GM19099 (cell line): Measurements from ENCODE around the gene GPC1.

ENCODE experiments used
- POLR2A ChIP-seq: IDR thresholded peaks from 3 replicates; pipeline ENCODE4 v1.6.1; 2011; ENCODE audit warnings: low read depth; ENCODE audit not compliant: insufficient read length; ENCODE audit errors: extremely low read depth

The GPC1 gene

DNA sequence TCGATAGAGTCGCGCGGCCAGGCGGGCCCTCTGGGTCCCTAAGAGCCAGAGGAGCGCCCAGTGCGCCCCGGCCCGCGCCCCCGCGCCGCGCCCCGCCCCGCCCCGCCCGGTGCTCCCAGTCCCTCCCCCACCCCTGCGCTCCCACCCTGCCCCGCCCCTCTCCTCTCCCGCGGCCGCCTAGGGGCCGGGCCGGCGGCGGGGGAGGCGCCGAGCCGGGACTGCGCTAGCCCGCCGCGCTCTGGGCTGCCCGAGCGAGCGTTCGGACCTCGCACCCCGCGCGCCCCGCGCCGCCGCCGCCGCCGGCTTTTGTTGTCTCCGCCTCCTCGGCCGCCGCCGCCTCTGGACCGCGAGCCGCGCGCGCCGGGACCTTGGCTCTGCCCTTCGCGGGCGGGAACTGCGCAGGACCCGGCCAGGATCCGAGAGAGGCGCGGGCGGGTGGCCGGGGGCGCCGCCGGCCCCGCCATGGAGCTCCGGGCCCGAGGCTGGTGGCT is at the start of gene GPC1:
Gene GPC1 (plus strand): TSS at position 207 of the 491 bp plus-strand sequence. CDS start 256 bp downstream, at position 463.
- TF ChIP-seq POLR2A, result no peak

GRCh38 chr2:240386326-240386725 is 49.1 kb upstream of the GPC1 start:
- no peak for TF ChIP-seq POLR2A

DNA sequence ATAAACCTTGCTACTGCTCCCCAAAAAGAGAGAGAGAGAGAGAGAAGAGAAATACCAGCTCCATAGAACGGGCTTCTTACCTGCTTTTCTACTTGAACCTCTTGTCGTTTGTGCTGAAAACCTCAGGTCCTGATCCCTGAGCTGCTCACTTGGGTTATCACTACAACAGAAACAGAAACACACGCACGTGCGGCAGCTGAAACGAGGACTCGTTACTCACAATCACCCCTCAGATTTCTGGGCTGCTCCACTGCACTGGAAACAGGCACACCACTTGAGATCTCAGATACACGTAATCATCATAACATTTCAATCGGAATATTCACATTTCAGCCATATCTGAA is 48.2 kb upstream of the GPC1 start:
- TF ChIP-seq POLR2A, result no peak

DNA sequence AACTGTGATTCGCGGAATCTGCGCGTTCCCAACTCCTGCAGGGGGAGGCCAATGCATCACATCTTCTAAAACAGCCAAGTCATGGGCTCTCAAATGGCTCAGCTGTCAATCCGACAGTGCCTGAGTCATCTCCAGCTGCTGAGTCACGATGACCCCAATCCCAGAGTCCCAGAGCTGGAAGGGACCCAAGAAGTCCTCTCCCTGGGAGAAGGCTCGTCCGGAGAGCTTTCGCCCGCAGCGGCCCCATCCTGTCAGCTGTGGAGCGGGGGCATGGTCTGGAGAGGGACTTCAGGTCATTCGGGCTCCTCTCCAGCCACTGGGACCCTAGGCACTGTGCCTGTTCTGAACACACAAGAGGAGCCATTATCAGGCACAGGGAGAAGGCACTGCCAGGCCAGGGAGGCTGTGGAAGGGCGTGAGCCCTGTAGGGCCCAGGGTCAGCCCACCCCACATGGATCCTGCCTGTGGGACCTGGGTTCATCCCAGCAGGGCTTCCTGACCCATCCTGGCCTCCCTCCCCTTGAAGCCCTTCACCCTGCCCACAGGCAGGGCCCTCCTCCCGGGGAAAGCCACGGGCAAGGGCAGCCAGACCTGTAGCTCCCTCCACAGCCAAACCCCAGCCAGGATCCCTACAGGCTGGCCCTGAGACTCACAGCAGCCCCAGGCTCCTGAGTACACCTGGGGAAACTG is 47.6 kb upstream of the GPC1 start:
- no peak for TF ChIP-seq POLR2A

GRCh38 chr2:240388471-240389301 is 46.8 kb upstream of the GPC1 start:
- no peak for TF ChIP-seq POLR2A

DNA sequence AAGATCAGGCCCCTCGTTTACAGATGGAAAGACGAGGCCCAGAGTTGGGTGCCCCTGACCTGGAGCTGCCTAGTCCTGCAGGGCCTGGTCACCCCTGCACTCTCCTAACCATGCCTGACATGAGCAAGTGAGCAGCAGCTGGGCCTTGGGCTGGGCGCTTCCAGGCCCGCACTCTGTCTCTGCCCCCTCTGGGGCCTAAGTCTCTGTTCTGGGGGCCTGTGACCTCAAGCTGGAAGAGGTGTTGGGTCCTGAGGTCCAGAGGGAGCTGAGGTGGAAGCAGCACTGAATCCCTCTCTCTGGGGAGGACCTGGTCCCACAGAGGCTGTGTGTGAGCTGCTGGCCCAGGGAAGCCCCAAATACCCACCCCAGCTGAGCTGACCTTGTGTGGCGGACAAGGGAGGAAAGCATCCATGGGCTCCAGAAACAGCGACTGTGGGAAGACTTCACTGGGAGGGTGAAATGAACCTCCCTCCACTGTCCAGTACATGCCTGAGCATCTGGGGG is 46.1 kb upstream of the GPC1 start:
- TF ChIP-seq POLR2A, result no peak

DNA sequence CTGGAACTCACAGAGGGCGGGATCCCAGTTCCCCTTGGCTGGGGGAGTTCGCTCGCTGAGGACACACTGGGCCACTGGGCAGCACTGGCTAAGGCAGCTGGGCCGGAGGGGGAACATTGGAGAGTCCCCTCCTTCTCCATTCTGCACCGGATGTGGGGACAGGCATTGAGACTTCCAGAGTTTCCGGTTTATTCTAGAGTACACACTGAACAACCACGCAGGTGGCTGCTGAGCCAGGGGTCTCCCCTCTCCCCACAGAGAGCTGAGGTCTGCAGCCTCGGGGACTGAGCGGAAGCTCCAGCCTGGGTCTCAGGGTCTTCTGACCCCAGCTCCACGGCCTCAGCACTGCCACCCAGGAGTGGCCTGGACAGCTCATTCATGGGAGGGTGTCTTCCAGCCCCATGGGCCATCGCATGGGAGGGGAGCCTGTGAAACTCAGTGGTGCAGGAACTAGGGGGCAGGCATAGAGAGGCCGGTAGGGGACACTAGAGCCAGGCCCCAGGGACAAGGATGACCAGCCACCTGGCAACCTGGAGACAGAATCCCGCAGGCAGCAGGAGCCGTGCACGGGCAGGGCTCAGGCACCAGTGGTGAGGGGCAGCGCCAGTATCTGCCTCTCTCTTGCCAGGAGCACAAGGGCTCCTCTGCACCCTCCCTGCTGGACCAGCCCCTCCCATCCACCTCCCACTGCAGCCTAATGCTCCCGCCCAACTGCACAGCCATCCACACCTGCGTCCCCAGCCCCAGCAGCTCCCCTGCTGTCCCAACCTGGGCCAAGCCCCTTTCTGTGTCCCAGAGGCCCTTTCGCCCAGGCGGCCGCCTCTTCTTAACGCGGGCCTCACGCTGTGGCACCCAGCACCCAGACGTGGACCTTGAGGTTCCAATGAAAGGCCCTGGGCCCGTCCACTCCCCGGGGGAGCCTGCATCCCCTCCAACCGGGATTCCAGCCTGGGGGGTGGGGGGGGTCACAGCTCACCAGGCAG is 45.1 kb upstream of the GPC1 start:
- no peak for TF ChIP-seq POLR2A

DNA sequence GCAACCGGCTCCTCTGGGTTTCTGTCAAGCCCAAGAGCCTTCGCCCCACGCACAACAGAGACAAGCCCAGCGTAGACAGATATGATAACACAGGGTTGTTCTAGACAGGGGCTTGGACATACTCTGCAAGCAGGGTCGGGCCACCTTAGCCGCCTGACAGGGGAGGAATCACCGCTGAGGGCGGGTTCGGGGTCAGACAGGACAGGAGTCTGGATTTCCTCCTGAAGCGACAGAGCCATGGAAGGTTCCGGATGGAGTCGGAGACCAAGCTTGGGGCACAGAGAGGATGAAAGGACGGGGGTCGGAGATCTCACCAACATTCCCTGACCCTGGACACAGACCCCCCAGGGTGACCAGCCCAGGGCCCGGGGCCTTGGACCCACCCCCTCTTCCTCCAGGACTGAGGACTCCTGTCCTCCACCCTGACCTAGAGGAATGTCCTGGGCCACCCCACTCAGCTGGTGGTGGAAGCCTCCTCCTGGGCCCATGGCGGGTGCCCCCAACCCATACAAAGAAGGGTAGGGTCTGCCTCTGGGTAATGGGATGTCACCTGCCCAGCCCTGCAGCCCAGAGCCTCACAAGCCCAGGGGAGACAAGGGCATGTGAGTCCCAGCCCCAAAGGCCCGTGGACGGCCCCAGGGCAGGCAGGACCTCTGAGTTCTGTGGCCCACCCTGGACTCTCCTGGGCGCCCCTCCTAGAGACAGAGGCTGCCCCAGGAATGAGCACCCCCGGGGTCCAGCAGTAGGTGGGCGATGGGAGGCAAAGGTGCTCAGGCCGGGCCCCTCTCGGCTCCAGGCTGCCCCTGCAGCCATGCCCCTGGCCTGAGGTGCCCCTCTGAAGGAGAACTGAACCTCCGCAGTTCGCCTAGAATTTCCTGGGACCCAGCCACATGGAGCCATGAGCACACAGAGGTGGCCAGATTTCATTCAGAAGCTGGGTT is 44.1 kb upstream of the GPC1 start:
- no peak for TF ChIP-seq POLR2A

GRCh38 chr2:240392084-240392947 is 43.1 kb upstream of the GPC1 start:
- no peak for TF ChIP-seq POLR2A

GRCh38 chr2:240392948-240393830 is 42.3 kb upstream of the GPC1 start:
- TF ChIP-seq POLR2A, result no peak

DNA sequence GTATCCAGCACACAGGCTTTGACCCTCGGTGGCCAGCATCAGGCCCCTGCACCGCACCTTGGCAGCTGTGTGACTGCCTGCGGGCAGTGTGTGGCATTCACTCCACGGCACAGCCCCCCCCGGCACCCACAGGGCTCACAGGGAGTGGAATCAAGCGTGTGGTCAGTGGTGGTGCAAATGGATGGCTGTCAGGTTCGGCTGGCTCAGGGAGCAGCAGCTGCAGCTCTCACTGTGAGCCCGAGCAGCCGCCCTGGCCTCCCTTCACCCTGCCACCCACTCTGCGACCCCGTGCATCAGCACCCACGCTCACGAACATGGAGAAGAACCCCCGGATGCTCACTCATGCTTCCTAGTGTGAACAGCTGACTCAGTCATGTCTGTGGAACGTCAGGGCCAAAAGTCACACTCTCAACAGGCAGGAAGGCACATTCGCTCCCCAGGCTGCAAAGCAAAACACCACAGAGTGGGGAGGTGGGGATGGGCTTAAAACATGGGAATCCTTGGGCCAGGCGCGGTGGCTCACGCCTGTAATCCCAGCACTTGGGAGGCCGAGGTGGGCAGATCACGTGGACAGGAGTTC is 41.5 kb upstream of the GPC1 start:
- TF ChIP-seq POLR2A, result no peak
